IMR-90 (cell line): ENCODE data around the gene TIFAB. TPM values are rescaled to one million over a fixed set of nuclear protein-coding genes. Genes with fewer than 3 reads are reported as not detected.

ENCODE experiments used
- ATAC-seq: fragments of 200-7000 bp; cut with Tn5 transposase; 2 replicates; pipeline ENCODE4 v1.9.1; 2020; ENCODE audit warnings: low read depth, mild to moderate bottlenecking, moderate library complexity
- BruUV-seq: library from RNA; stranded (reverse); fragments of 400-500 nt; replicated peaks from 2 replicates; lab custom pipeline; 2021; lab: Mats Ljungman, UMichigan
- CTCF ChIA-PET: fragments of 300-600 bp; formaldehyde crosslinking; extraction: SDS; loops from one replicate; lab custom pipeline; 2021; ENCODE audit warnings: antibody characterized with exemption; lab: Yijun Ruan, JAX
- POLR2A ChIA-PET: fragments of 300-600 bp; sonication (Branson Sonifier 250); formaldehyde crosslinking; loops from one replicate; lab custom pipeline; 2022; ENCODE audit warnings: antibody characterized with exemption; ENCODE audit not compliant: unreplicated experiment; lab: Charles Lee
- DNase-seq: peaks from one replicate; pipeline ENCODE4 v3.0.0; 2013
- H2AFZ ChIP-seq: replicated peaks from 2 replicates; pipeline ENCODE3; 2013; ENCODE audit warnings: low read length, mild to moderate bottlenecking; ENCODE audit not compliant: poor library complexity
- H2AK5ac ChIP-seq: 2 replicates; pipeline ENCODE4 v1.6.1; 2013; ENCODE audit warnings: low read depth, low read length, inconsistent platforms
- H2AK9ac ChIP-seq: replicated peaks from 2 replicates; pipeline ENCODE3; 2013; ENCODE audit warnings: mild to moderate bottlenecking, low read depth, low read length, moderate library complexity; ENCODE audit not compliant: poor library complexity
- H2BK120ac ChIP-seq: 2 replicates; pipeline ENCODE4 v1.6.1; 2013; ENCODE audit warnings: low read depth, low read length, inconsistent platforms
- H2BK15ac ChIP-seq: 3 replicates; pipeline ENCODE4 v1.6.1; 2013; ENCODE audit warnings: low read depth, low read length, inconsistent platforms
- H2BK20ac ChIP-seq: 2 replicates; pipeline ENCODE4 v1.6.1; 2013; ENCODE audit warnings: low read depth, mild to moderate bottlenecking, inconsistent platforms, low read length, moderate library complexity
- H2BK5ac ChIP-seq: 2 replicates; pipeline ENCODE4 v1.6.1; 2013; ENCODE audit warnings: mild to moderate bottlenecking, low read depth, low read length, inconsistent platforms; ENCODE audit not compliant: poor library complexity, severe bottlenecking
- H3K14ac ChIP-seq: replicated peaks from 2 replicates; pipeline ENCODE4 v1.6.1; 2013; ENCODE audit warnings: low read depth, low read length, inconsistent platforms
- H3K18ac ChIP-seq: 2 replicates; pipeline ENCODE4 v1.6.1; 2013; ENCODE audit warnings: low read depth, low read length, control low read depth
- H3K23ac ChIP-seq: 2 replicates; pipeline ENCODE4 v1.6.1; 2013; ENCODE audit warnings: low read depth, low read length, inconsistent platforms
- H3K27ac ChIP-seq: 2 replicates; pipeline ENCODE4 v1.5.1; 2013; ENCODE audit warnings: mild to moderate bottlenecking, control low read depth, low read length; ENCODE audit not compliant: insufficient read depth
- H3K27me3 ChIP-seq: 2 replicates; pipeline ENCODE4 v1.6.1; 2013; ENCODE audit warnings: low read length; ENCODE audit not compliant: control insufficient read depth, insufficient read depth
- H3K36me3 ChIP-seq: 2 replicates; pipeline ENCODE4 v1.6.1; 2013; ENCODE audit warnings: low read length, mixed read lengths; ENCODE audit not compliant: control insufficient read depth, insufficient read depth
- H3K4ac ChIP-seq: 2 replicates; pipeline ENCODE4 v1.6.1; 2013; ENCODE audit warnings: low read depth, low read length, inconsistent platforms
- H3K4me1 ChIP-seq: 2 replicates; pipeline ENCODE4 v1.6.1; 2013; ENCODE audit warnings: low read length, mixed read lengths; ENCODE audit not compliant: control insufficient read depth, insufficient read depth
- H3K4me2 ChIP-seq: 2 replicates; pipeline ENCODE4 v1.6.1; 2013; ENCODE audit warnings: low read depth, mild to moderate bottlenecking, control low read depth, low read length, moderate library complexity
- H3K4me3 ChIP-seq: 2 replicates; pipeline ENCODE4 v1.5.1; 2013; ENCODE audit warnings: low read depth, mild to moderate bottlenecking, control low read depth, low read length, moderate library complexity; ENCODE audit not compliant: insufficient read depth
- H3K56ac ChIP-seq: 2 replicates; pipeline ENCODE4 v1.6.1; 2013; ENCODE audit warnings: low read length, inconsistent platforms; ENCODE audit not compliant: insufficient read depth; ENCODE audit errors: extremely low read depth
- H3K79me1 ChIP-seq, 2 experiments: 2 replicates each; pipeline ENCODE4 v1.6.1; 2013; ENCODE audit warnings: low read length in 2 of 2, inconsistent platforms in 1 of 2, low read depth in 1 of 2
- H3K9ac ChIP-seq: 2 replicates; pipeline ENCODE4 v1.6.1; 2013; ENCODE audit warnings: low read depth, low read length, control low read depth
- H3K9me1 ChIP-seq: 2 replicates; pipeline ENCODE4 v1.6.1; 2013; ENCODE audit warnings: low read length, inconsistent platforms; ENCODE audit not compliant: insufficient read depth
- H3K9me3 ChIP-seq: 2 replicates; pipeline ENCODE4 v1.6.1; 2013; ENCODE audit warnings: low read length; ENCODE audit not compliant: control insufficient read depth, insufficient read depth
- H4K20me1 ChIP-seq: 2 replicates; pipeline ENCODE4 v1.6.1; 2013; ENCODE audit warnings: low read length, inconsistent platforms; ENCODE audit not compliant: insufficient read depth
- H4K5ac ChIP-seq: 2 replicates; pipeline ENCODE4 v1.6.1; 2013; ENCODE audit warnings: mild to moderate bottlenecking, low read depth, low read length, control low read depth
- H4K8ac ChIP-seq, 2 experiments: 2 replicates each; pipeline ENCODE4 v1.6.1; 2013; ENCODE audit warnings: low read depth in 2 of 2, low read length in 2 of 2, control low read depth in 1 of 2, inconsistent platforms in 1 of 2
- H4K91ac ChIP-seq: 2 replicates; pipeline ENCODE4 v1.6.1; 2013; ENCODE audit warnings: low read depth, low read length, inconsistent platforms; ENCODE audit not compliant: insufficient read depth
- BHLHE40 ChIP-seq: fragments of 150-350 bp; IDR thresholded peaks from 2 replicates; pipeline ENCODE4 v1.6.1; 2016; ENCODE audit warnings: mild to moderate bottlenecking, low read depth, low read length
- CEBPB ChIP-seq: IDR thresholded peaks from 2 replicates; pipeline ENCODE4 v1.6.1; 2012; ENCODE audit warnings: low read depth, low read length, improper control_type of control experiment
- CHD1 ChIP-seq: IDR thresholded peaks from 2 replicates; pipeline ENCODE4 v1.6.1; 2012; ENCODE audit warnings: low read depth, low read length, improper control_type of control experiment
- FOS ChIP-seq: fragments of 150-350 bp; IDR thresholded peaks from 2 replicates; pipeline ENCODE4 v1.6.1; 2016; ENCODE audit warnings: low read depth, low read length
- MXI1 ChIP-seq: IDR thresholded peaks from 2 replicates; pipeline ENCODE4 v1.6.1; 2012; ENCODE audit warnings: low read depth, mild to moderate bottlenecking, low read length, moderate library complexity, borderline replicate concordance
- NFE2L2 ChIP-seq: fragments of 150-350 bp; IDR thresholded peaks from 2 replicates; pipeline ENCODE4 v1.6.1; 2016; ENCODE audit warnings: low read depth, mild to moderate bottlenecking, low read length
- POLR2A ChIP-seq: IDR thresholded peaks from 2 replicates; pipeline ENCODE4 v1.6.1; 2012; ENCODE audit warnings: mild to moderate bottlenecking, low read depth, low read length
- RAD21 ChIP-seq: IDR thresholded peaks from 2 replicates; pipeline ENCODE4 v1.6.1; 2012; ENCODE audit warnings: low read length, improper control_type of control experiment
- RCOR1 ChIP-seq: IDR thresholded peaks from 2 replicates; pipeline ENCODE4 v1.6.1; 2012; ENCODE audit warnings: mild to moderate bottlenecking, low read length, improper control_type of control experiment; ENCODE audit not compliant: insufficient replicate concordance
- RFX5 ChIP-seq: IDR thresholded peaks from 2 replicates; pipeline ENCODE4 v1.8.0; 2012; ENCODE audit warnings: low read depth, mild to moderate bottlenecking, low read length, moderate library complexity
- SMC3 ChIP-seq: fragments of 150-350 bp; IDR thresholded peaks from 2 replicates; pipeline ENCODE4 v1.6.1; 2016; ENCODE audit warnings: low read depth, mild to moderate bottlenecking, antibody characterized with exemption, low read length, moderate library complexity
- WGBS, 2 experiments: methylation state at CpG; one replicate each; pipeline versions ENCODE4 v1.1.5 to v1.1.7; 2013; ENCODE audit warnings: missing lambda C conversion rate in 2 of 2; ENCODE audit not compliant: insufficient read length in 1 of 2; ENCODE audit errors: extremely low coverage in 2 of 2; 5-methylcytosine and 5-hydroxymethylcytosine counted together
- dilution Hi-C: fragments of 300-500 bp; cut with HindIII; formaldehyde crosslinking; loops from one replicate; pipeline ENCODE4 v1.14.3; 2018; ENCODE audit warnings: low sequenced_read_pairs; ENCODE audit not compliant: unreplicated experiment
- in situ Hi-C: fragments of 300-500 bp; cut with MboI; formaldehyde crosslinking; loops from 3 replicates; pipeline ENCODE4 v1.14.3; 2019; ENCODE audit warnings: low sequenced_read_pairs, inconsistent platforms, mixed read lengths
- intact Hi-C: fragments of 100-400 bp; cut with micrococcal nuclease; formaldehyde crosslinking; loops from 2 replicates; pipeline ENCODE4 v1.10.0; 2022
- polyA plus RNA-seq, 3 experiments: library from polyadenylated mRNA; depleted of rRNA; stranded (reverse); fragments of >200 nt; gene quantifications; 2 replicates each; pipeline ENCODE4 v1.2.3, GENCODE V29; 2012; ENCODE audit warnings: low replicate concordance in 1 of 3
- total RNA-seq: library from RNA; depleted of rRNA; stranded (reverse); fragments of >200 nt; gene quantifications from 2 replicates; pipeline ENCODE4 v1.2.3, GENCODE V29; 2012

Gene TIFAB
- total and polyA plus RNA-seq, 2 of the 4 experiments (the other 2 are of a cell fraction), result not detected

GRCh38 chr5:135471726-135472125, 19.6 kb upstream of the TIFAB start:
- H3K9me1 ChIP-seq, result no peaks in the 10 kb centered on the region
- no peak overlapping the region for H3K4ac ChIP-seq
- H3K23ac ChIP-seq, result no peak overlapping the region
- no peaks in the 10 kb centered on the region for H3K4me1 ChIP-seq
- no peak overlapping the region for H4K8ac ChIP-seq
- H4K91ac ChIP-seq, result no peak overlapping the region
- H2AK9ac ChIP-seq, result no peak overlapping the region
- ChIA-PET CTCF (interaction anchor here (0.6 kb wide), 1 partner anchor 96 kb away, joined by 3 read pairs; no protein-coding TSS in a partner anchor), POLR2A (no interaction called here)
- H2BK120ac ChIP-seq, result no peak overlapping the region
- DNase-seq (no peak), ATAC-seq (no peak)
- H2AK5ac ChIP-seq, result no peak overlapping the region
- no peak overlapping the region for H3K4me2 ChIP-seq
- no peak overlapping the region for H3K56ac ChIP-seq
- no peak for TF ChIP-seq POLR2A
- no peak for TF ChIP-seq RAD21
- no peak for TF ChIP-seq BHLHE40
- no peak for TF ChIP-seq FOS
- no peak for TF ChIP-seq MXI1
- no peak for TF ChIP-seq RFX5
- TF ChIP-seq CHD1, result no peak
- no peak for TF ChIP-seq RCOR1
- TF ChIP-seq CEBPB, result no peak
- TF ChIP-seq SMC3, result no peak
- TF ChIP-seq NFE2L2, result no peak
- no peaks in the 10 kb centered on the region for H4K20me1 ChIP-seq
- H3K27me3 ChIP-seq, result peaks cover 72% of the 10 kb centered on the region
- no peaks in the 10 kb centered on the region for H3K36me3 ChIP-seq
- H3K9ac ChIP-seq, result no peak overlapping the region
- no peak overlapping the region for H3K4me3 ChIP-seq
- H3K79me1 ChIP-seq, result no peaks in the 10 kb centered on the region
- intact Hi-C loops (no loop called here), dilution Hi-C loops (loop anchor here (25.0 kb wide), 1 partner anchor 91 kb away; no protein-coding TSS in a partner anchor), in situ Hi-C loops (no loop called here)
- no TSS peak for BruUV-seq
- WGBS, 2 experiments, result 20% methylated on average over 1 of the region's 4 CpGs; no CpG with 5 or more reads in 1 of the 2 experiments
- H3K14ac ChIP-seq, result no peak overlapping the region
- no peak overlapping the region for H3K27ac ChIP-seq
- no peak overlapping the region for H3K18ac ChIP-seq
- H2AFZ ChIP-seq, result no peak overlapping the region
- H2BK5ac ChIP-seq, result no peak overlapping the region
- H3K9me3 ChIP-seq, result no peaks in the 10 kb centered on the region; the same call in 1 of the 2 replicates
- no peak overlapping the region for H2BK15ac ChIP-seq
- H2BK20ac ChIP-seq, result no peak overlapping the region
- H4K5ac ChIP-seq, result no peak overlapping the region
